A549 (cell line): ENCODE measurements around the gene SBF2.
"Not testable (repeated sequence)": the region's sequence is repeated elsewhere in the genome, so short reads cannot be mapped to it uniquely, and the experiment has no call there.

Source experiments
- BHLHE40 ChIP-seq: IDR thresholded peaks from 2 replicates; pipeline ENCODE4 v1.6.1; 2012; ENCODE audit warnings: low read depth, low read length, inconsistent platforms
- CEBPB ChIP-seq, 2 experiments: fragments of >200 bp in 1 of 2; sonication (Bioruptor Twin) in 1 of 2; formaldehyde crosslinking in 1 of 2; IDR thresholded peaks; 2 replicates each; pipeline ENCODE4 v1.6.1; 2012 to 2016
- CHD2 ChIP-seq: fragments of 150-350 bp; IDR thresholded peaks from 2 replicates; pipeline ENCODE4 v1.6.1; 2014; ENCODE audit warnings: low read length; ENCODE audit not compliant: partially characterized antibody
- ELK1 ChIP-seq: fragments of 150-350 bp; IDR thresholded peaks from 2 replicates; pipeline ENCODE4 v1.6.1; 2014; ENCODE audit warnings: low read depth, mild to moderate bottlenecking, low read length
- HDAC2 ChIP-seq: fragments of 200-600 bp; sonication (generic); IDR thresholded peaks from 2 replicates; pipeline ENCODE4 v1.6.1; 2016
- KDM1A ChIP-seq: fragments of 200-600 bp; sonication (generic); IDR thresholded peaks from 2 replicates; pipeline ENCODE4 v1.6.1; 2016; ENCODE audit warnings: low read depth, mild to moderate bottlenecking
- KDM5A ChIP-seq: fragments of 200-600 bp; sonication (generic); IDR thresholded peaks from 2 replicates; pipeline ENCODE4 v1.6.1; 2016; ENCODE audit warnings: antibody characterized with exemption, mild to moderate bottlenecking
- MYC ChIP-seq: IDR thresholded peaks from 2 replicates; pipeline ENCODE4 v1.6.1; 2012; ENCODE audit warnings: mild to moderate bottlenecking, inconsistent platforms, low read length, improper control_type of control experiment, borderline replicate concordance
- POLR2A ChIP-seq: IDR thresholded peaks from 2 replicates; pipeline ENCODE4 v1.6.1; 2012; ENCODE audit warnings: mild to moderate bottlenecking, low read length
- POLR2AphosphoS2 ChIP-seq: conservative IDR thresholded peaks from 2 replicates; pipeline ENCODE4 v1.6.1; 2012; ENCODE audit warnings: low read length, improper control_type of control experiment, inconsistent platforms
- RNF2 ChIP-seq: fragments of 200-600 bp; sonication (generic); IDR thresholded peaks from 2 replicates; pipeline ENCODE4 v1.6.1; 2016; ENCODE audit warnings: low read depth, mild to moderate bottlenecking, antibody characterized with exemption, moderate library complexity, borderline replicate concordance
- TFCP2L1 ChIP-seq: fragments of 250-450 bp; sonication (Bioruptor Pico); IDR thresholded peaks from 2 replicates; pipeline ENCODE4 v1.5.0; 2021; ENCODE audit warnings: mild to moderate bottlenecking
- TF ChIP-seq, protein P1 (sequence below): fragments of >200 bp; sonication (Bioruptor Twin); formaldehyde crosslinking; IDR thresholded peaks from 3 replicates; pipeline ENCODE4 v1.5.1; 2016
- TF ChIP-seq, protein P2 (sequence below): fragments of 200-600 bp; sonication (generic); IDR thresholded peaks from 2 replicates; pipeline ENCODE4 v1.6.1; 2016; ENCODE audit warnings: antibody characterized with exemption, mild to moderate bottlenecking, moderate library complexity

DNA sequence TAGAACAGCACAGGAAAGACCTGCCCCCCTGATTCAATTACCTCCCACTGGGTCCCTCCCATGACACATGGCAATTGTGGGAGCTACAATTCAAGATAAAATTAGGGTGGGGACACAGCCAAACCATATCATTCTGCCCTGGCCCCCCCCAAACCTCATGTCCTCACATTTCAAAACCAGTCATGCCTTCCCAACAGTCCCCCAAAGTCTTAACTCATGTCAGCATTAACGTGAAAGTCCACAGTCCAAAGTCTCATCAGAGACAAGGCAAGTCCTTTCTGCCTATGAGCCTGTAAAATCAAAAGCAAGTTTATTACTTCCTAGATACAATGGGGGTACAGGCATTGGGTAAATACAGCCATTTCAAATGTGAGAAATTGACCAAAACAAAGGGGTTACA is 159.8 kb downstream of the SBF2 start:
- TF ChIP-seq, protein P1, sequence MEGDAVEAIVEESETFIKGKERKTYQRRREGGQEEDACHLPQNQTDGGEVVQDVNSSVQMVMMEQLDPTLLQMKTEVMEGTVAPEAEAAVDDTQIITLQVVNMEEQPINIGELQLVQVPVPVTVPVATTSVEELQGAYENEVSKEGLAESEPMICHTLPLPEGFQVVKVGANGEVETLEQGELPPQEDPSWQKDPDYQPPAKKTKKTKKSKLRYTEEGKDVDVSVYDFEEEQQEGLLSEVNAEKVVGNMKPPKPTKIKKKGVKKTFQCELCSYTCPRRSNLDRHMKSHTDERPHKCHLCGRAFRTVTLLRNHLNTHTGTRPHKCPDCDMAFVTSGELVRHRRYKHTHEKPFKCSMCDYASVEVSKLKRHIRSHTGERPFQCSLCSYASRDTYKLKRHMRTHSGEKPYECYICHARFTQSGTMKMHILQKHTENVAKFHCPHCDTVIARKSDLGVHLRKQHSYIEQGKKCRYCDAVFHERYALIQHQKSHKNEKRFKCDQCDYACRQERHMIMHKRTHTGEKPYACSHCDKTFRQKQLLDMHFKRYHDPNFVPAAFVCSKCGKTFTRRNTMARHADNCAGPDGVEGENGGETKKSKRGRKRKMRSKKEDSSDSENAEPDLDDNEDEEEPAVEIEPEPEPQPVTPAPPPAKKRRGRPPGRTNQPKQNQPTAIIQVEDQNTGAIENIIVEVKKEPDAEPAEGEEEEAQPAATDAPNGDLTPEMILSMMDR: not testable (repeated sequence)
- not testable (repeated sequence) for TF ChIP-seq CEBPB (IDR thresholded peaks at IDR 0.05); MYC; KDM1A; KDM5A; TFCP2L1; POLR2AphosphoS2; CHD2; RNF2; BHLHE40; ELK1; POLR2A; HDAC2
- TF ChIP-seq, protein P2, sequence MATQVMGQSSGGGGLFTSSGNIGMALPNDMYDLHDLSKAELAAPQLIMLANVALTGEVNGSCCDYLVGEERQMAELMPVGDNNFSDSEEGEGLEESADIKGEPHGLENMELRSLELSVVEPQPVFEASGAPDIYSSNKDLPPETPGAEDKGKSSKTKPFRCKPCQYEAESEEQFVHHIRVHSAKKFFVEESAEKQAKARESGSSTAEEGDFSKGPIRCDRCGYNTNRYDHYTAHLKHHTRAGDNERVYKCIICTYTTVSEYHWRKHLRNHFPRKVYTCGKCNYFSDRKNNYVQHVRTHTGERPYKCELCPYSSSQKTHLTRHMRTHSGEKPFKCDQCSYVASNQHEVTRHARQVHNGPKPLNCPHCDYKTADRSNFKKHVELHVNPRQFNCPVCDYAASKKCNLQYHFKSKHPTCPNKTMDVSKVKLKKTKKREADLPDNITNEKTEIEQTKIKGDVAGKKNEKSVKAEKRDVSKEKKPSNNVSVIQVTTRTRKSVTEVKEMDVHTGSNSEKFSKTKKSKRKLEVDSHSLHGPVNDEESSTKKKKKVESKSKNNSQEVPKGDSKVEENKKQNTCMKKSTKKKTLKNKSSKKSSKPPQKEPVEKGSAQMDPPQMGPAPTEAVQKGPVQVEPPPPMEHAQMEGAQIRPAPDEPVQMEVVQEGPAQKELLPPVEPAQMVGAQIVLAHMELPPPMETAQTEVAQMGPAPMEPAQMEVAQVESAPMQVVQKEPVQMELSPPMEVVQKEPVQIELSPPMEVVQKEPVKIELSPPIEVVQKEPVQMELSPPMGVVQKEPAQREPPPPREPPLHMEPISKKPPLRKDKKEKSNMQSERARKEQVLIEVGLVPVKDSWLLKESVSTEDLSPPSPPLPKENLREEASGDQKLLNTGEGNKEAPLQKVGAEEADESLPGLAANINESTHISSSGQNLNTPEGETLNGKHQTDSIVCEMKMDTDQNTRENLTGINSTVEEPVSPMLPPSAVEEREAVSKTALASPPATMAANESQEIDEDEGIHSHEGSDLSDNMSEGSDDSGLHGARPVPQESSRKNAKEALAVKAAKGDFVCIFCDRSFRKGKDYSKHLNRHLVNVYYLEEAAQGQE: not testable (repeated sequence)
